ENCODE data around the gene VPS16.

GRCh38 chr20:2900845-2901592, 60.5 kb downstream of the VPS16 start:
- no peak for TF ChIP-seq CTCF (IDR thresholded peaks at IDR 0.05)
- no peak for TF ChIP-seq EZH2 (IDR thresholded peaks at IDR 0.05; ENCODE audit: borderline replicate concordance, insufficient read depth, low read depth, low read length, poor library complexity, severe bottlenecking)
